ENCODE measurements around the gene WNT4. TPM values are rescaled to one million over a fixed set of nuclear protein-coding genes. Genes with fewer than 3 reads are reported as not detected.
A peak's percentile ranks its signal among the peaks of the same experiment; 100 is the strongest.

WNT4 gene
- total and polyA plus RNA-seq, 9 donors: 1.4 to 5.0 (median 3.7) TPM

GRCh38 chr1:22142315-22143064 lies 407 bp downstream of the WNT4 start:
- Histone ChIP-seq H3K27me3 (ENCODE audit: control insufficient read depth, insufficient read depth, low read length) (peaks cover 73% of the 10 kb centered on the region), H3K27ac (ENCODE audit: low read length) (no peak overlapping the region)

DNA sequence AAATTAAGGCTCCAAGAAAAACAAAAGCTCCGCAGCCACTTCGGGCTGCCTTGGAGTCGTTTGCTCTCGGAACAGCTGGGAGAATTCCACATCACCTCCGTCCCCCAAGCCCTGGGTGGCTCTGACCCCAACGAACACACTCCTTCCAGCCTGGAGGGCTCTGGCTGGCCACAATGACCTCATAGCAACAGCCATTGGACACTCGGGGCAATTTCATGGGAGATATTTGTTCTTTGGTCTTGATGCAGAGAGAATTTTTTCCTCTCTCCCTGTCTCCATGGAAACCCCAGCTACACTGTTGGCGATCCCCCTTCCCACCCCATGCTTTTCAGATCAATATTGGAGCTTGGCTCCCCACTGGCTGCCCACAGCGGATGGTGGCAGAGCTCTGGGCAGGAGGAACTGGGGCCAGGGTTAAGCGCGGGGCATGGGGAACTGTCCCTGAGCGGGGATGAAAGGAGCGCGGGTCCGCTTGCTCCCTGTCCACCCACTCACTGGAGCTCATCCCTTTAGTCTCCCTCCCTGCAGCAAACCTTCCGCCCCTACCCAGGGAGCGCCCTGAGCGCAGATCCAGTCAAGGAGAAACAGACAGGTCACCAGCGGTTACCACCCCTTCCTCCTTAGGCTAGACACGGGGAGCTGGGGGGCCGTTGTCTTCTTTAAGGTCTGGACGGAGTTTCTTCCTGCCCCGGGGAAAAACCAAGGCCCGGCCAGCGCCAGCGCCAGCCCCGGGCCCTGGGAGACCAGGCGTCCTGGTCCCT lies 1.2 kb downstream of the WNT4 start:
- 5% methylated on average over 18 of the region's 28 CpGs for WGBS (ENCODE audit: insufficient coverage)
- no peaks in the 10 kb centered on the region for H3K9me3 ChIP-seq (replicated peaks; ENCODE audit: control insufficient read depth, low read depth, low read length)
- H3K27ac ChIP-seq (ENCODE audit: low read length): no peak overlapping the region
- peaks cover 38% of the 10 kb centered on the region for H3K4me1 ChIP-seq (ENCODE audit: control insufficient read depth, insufficient read depth, low read length)
- peaks cover 77% of the 10 kb centered on the region for H3K27me3 ChIP-seq (ENCODE audit: control insufficient read depth, insufficient read depth, low read length)
- DNase-seq: no peak
- H3K4me3 ChIP-seq (ENCODE audit: low read length): peak overlapping the region; percentile 24
- H3K36me3 ChIP-seq (ENCODE audit: control insufficient read depth, insufficient read depth, low read length): no peaks in the 10 kb centered on the region

More at GRCh38 chr1:22142315-22143064, 407 bp downstream of the WNT4 start:
- Histone ChIP-seq H3K36me3 (ENCODE audit: control insufficient read depth, insufficient read depth, low read length) (no peaks in the 10 kb centered on the region), H3K4me3 (ENCODE audit: low read length) (peak overlapping the region; percentile 24), H3K9me3 (replicated peaks; ENCODE audit: control insufficient read depth, low read depth, low read length) (no peaks in the 10 kb centered on the region), H3K4me1 (ENCODE audit: control insufficient read depth, insufficient read depth, low read length) (peaks cover 30% of the 10 kb centered on the region)
- WGBS (ENCODE audit: insufficient coverage): under 1% methylated on average over 102 of the region's 102 CpGs
- DNase-seq: peak; percentile 46

DNA sequence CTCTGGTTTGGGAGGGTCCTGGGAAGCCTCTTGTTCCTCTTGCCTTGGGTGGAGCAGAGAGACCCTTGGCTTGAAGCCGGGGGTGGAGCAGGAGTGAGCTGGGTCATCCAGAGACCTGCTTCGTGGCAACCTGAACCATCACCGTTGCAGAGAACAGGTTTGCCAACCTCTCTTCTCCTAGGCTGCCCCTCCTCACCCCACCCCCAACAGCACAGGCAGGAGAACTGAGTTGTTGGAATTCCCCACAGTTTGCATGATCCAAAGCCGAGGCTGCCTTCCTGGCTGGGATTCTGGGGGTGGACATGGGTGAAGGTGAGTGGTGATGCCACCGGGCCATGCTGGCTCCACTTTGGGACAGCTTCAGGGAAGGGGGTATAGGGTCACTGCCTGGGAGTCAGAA lies 2.2 kb downstream of the WNT4 start:
- no peaks in the 10 kb centered on the region for H3K36me3 ChIP-seq (ENCODE audit: control insufficient read depth, insufficient read depth, low read length)
- no peak overlapping the region for H3K27ac ChIP-seq (ENCODE audit: low read length)
- DNase-seq: no peak
- H3K4me3 ChIP-seq (ENCODE audit: low read length): no peak overlapping the region
- H3K4me1 ChIP-seq (ENCODE audit: control insufficient read depth, insufficient read depth, low read length): peaks cover 43% of the 10 kb centered on the region
- peaks cover 82% of the 10 kb centered on the region for H3K27me3 ChIP-seq (ENCODE audit: control insufficient read depth, insufficient read depth, low read length)
- WGBS (ENCODE audit: insufficient coverage): 77% methylated on average over 3 of the region's 5 CpGs
- no peaks in the 10 kb centered on the region for H3K9me3 ChIP-seq (replicated peaks; ENCODE audit: control insufficient read depth, low read depth, low read length)

DNA sequence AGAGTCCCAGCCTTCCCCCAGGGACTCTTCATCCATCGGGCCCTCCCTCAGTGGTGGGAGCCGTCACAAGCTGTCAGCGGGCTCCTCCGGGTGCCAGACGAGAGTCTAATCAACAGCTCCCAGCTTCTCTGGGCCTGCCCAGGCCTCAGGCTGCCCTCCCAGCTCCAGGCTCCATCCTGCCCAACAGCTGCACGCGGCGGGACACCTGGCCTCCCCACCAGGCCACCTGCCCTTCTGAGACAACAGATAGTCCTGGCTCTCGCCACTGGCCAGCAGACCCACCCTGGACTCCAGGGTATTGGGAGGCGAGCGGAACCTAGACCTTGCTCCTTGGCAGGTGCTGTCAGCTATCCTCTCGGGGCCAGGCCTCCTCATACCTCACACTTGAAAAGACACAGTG lies 3.1 kb downstream of the WNT4 start:
- DNase-seq: no peak
- H3K4me1 ChIP-seq (ENCODE audit: control insufficient read depth, insufficient read depth, low read length): peaks cover 49% of the 10 kb centered on the region
- H3K9me3 ChIP-seq (replicated peaks; ENCODE audit: control insufficient read depth, low read depth, low read length): no peaks in the 10 kb centered on the region
- peaks cover 77% of the 10 kb centered on the region for H3K27me3 ChIP-seq (ENCODE audit: control insufficient read depth, insufficient read depth, low read length)
- H3K27ac ChIP-seq (ENCODE audit: low read length): no peak overlapping the region
- H3K4me3 ChIP-seq (ENCODE audit: low read length): no peak overlapping the region
- 75% methylated on average over 12 of the region's 12 CpGs for WGBS (ENCODE audit: insufficient coverage)
- no peaks in the 10 kb centered on the region for H3K36me3 ChIP-seq (ENCODE audit: control insufficient read depth, insufficient read depth, low read length)

- Histone ChIP-seq H3K36me3 (ENCODE audit: control insufficient read depth, insufficient read depth, low read length) (no peaks in the 10 kb centered on the region), H3K27me3 (ENCODE audit: control insufficient read depth, insufficient read depth, low read length) (peaks cover 75% of the 10 kb centered on the region), H3K27ac (ENCODE audit: low read length) (no peak overlapping the region), H3K4me1 (ENCODE audit: control insufficient read depth, insufficient read depth, low read length) (peaks cover 56% of the 10 kb centered on the region), H3K4me3 (ENCODE audit: low read length) (no peak overlapping the region), H3K9me3 (replicated peaks; ENCODE audit: control insufficient read depth, low read depth, low read length) (no peaks in the 10 kb centered on the region)
- no peak for DNase-seq
- 75% methylated on average over 15 of the region's 15 CpGs for WGBS (ENCODE audit: insufficient coverage)
Measured at GRCh38 chr1:22139066-22139594, 3.8 kb downstream of the WNT4 start.

DNA sequence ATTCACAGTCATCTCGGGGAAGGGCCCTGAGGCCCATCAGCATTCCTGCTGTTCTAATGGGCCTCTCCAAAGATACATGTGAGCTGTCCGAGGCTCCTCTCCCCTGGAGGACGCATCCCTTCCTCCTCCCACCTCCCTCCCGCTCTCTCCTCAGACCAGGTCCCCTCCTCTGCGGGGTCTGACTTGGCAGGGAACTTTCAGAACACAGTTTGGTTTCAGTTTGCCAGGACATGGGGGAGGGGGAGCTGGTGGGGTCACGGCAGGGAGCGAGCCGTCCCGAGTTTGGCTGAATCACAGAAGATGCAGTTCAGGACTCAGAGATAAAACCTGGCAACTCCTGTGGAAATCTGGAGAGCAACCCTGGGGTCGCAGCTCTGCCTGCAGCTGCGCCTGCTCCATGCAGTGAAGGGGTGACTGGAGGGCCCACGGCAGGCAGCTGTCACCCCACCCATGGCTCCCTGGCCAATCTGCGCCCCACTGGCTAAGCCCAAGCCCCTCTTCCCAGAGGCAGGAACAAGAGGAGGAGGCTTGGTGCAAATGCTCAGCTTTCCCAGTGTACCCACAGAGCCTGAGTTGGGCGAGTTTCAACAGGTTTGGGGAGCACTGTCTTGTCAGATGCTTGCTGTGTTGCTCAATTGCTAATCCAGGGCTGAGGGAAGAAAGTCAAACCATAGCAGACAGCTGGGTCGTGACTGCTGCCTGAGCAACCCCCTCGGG lies 5.7 kb downstream of the WNT4 start:
- WGBS (ENCODE audit: insufficient coverage): 20% methylated on average over 12 of the region's 16 CpGs
- Histone ChIP-seq H3K27ac (ENCODE audit: low read length) (no peak overlapping the region), H3K36me3 (ENCODE audit: control insufficient read depth, insufficient read depth, low read length) (no peaks in the 10 kb centered on the region), H3K27me3 (ENCODE audit: control insufficient read depth, insufficient read depth, low read length) (peaks cover 66% of the 10 kb centered on the region), H3K4me3 (ENCODE audit: low read length) (no peak overlapping the region), H3K4me1 (ENCODE audit: control insufficient read depth, insufficient read depth, low read length) (peaks cover 70% of the 10 kb centered on the region), H3K9me3 (replicated peaks; ENCODE audit: control insufficient read depth, low read depth, low read length) (no peaks in the 10 kb centered on the region)
- peak; percentile 57 for DNase-seq

DNA sequence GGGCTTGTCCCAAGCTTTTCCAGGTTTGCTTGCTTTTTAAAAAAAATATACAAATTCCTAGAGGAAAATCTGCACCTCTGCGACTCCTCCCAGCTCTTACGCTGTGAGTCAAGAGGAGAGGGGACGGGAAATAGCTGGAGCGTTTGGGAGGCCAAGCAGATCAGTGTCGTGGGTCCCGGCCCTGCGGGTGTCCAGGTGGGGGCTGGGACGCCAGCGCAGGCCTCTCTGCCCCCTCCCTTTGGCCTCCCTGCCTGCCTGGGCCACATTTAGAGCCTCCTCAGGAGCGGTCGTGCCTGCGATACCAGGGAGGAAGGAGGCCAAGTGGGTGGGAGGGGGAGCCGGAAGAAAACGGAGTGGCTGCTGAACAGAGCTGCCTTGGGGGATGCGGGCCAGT lies 9.0 kb downstream of the WNT4 start:
- peak overlapping the region; percentile 72 for H3K27ac ChIP-seq (ENCODE audit: low read length)
- peaks cover 59% of the 10 kb centered on the region for H3K4me1 ChIP-seq (ENCODE audit: control insufficient read depth, insufficient read depth, low read length)
- peaks cover 6% of the 10 kb centered on the region for H3K36me3 ChIP-seq (ENCODE audit: control insufficient read depth, insufficient read depth, low read length)
- H3K27me3 ChIP-seq (ENCODE audit: control insufficient read depth, insufficient read depth, low read length): peaks cover 34% of the 10 kb centered on the region
- 6% methylated on average over 9 of the region's 15 CpGs for WGBS (ENCODE audit: insufficient coverage)
- no peak overlapping the region for H3K4me3 ChIP-seq (ENCODE audit: low read length)
- peak; percentile 39 for DNase-seq
- H3K9me3 ChIP-seq (replicated peaks; ENCODE audit: control insufficient read depth, low read depth, low read length): no peaks in the 10 kb centered on the region

DNA sequence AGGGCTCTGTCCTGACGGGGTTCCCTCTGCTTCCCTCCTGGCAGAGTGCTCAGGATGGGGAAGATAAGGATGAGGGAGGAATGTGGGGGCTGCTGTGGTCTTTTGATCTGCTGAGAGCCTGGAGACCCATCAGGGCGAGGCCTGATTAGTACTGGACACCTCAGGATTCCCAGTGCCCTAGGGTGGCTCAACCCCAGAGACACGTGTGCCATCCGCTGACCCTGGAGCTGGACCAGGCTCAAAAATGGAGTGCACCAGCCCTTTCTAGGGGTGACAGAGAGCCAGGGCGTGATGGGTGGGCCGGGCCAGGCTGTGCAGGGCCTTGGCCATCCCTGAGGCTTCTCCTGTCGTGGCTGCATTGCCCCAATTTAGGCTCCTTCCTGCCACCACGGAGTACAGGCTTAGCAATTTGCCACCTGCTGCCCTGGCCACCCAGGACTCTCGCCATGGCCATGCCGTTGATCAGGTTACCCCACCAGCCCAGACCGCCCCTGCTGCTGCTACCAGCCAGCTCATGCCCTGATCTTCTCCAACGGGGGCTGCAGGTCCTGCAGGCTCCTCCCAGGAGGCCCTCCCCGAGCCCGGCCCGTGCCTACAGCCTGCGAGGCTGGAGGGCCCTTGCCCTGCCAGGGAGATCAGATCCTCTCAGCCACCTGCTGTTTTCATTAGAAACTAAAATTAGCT lies 9.5 kb downstream of the WNT4 start:
- Histone ChIP-seq H3K36me3 (ENCODE audit: control insufficient read depth, insufficient read depth, low read length) (peaks cover 6% of the 10 kb centered on the region), H3K4me1 (ENCODE audit: control insufficient read depth, insufficient read depth, low read length) (peaks cover 55% of the 10 kb centered on the region), H3K27me3 (ENCODE audit: control insufficient read depth, insufficient read depth, low read length) (peaks cover 29% of the 10 kb centered on the region), H3K4me3 (ENCODE audit: low read length) (no peak overlapping the region), H3K9me3 (replicated peaks; ENCODE audit: control insufficient read depth, low read depth, low read length) (no peaks in the 10 kb centered on the region), H3K27ac (ENCODE audit: low read length) (peak overlapping the region; percentile 72)
- 43% methylated on average over 15 of the region's 16 CpGs for WGBS (ENCODE audit: insufficient coverage)
- DNase-seq: peak; percentile 68

GRCh38 chr1:22132517-22133235 lies 10.2 kb downstream of the WNT4 start:
- Histone ChIP-seq H3K4me3 (ENCODE audit: low read length) (no peak overlapping the region), H3K36me3 (ENCODE audit: control insufficient read depth, insufficient read depth, low read length) (peaks cover 6% of the 10 kb centered on the region), H3K9me3 (replicated peaks; ENCODE audit: control insufficient read depth, low read depth, low read length) (no peaks in the 10 kb centered on the region), H3K27me3 (ENCODE audit: control insufficient read depth, insufficient read depth, low read length) (peaks cover 25% of the 10 kb centered on the region), H3K27ac (ENCODE audit: low read length) (peak overlapping the region; percentile 76), H3K4me1 (ENCODE audit: control insufficient read depth, insufficient read depth, low read length) (peaks cover 59% of the 10 kb centered on the region)
- 64% methylated on average over 14 of the region's 15 CpGs for WGBS (ENCODE audit: insufficient coverage)
- DNase-seq: peak; percentile 71

Measured in muscle of leg (tissue), 11 donors.